Caco-2 (cell line): ENCODE data around the gene FANCC. TPM values are rescaled to one million over a fixed set of nuclear protein-coding genes. Genes with fewer than 3 reads are reported as not detected.
A peak's percentile ranks its signal among the peaks of the same experiment; 100 is the strongest.

Experiments used
- BruUV-seq: library from RNA; stranded (reverse); fragments of 400-500 nt; replicated peaks from 2 replicates; lab custom pipeline; 2021; lab: Mats Ljungman, UMichigan
- CTCF ChIA-PET: fragments of 300-600 bp; sonication (Branson Sonifier 250); formaldehyde crosslinking; loops from one replicate; lab custom pipeline; 2022; ENCODE audit warnings: antibody characterized with exemption; lab: Charles Lee
- POLR2A ChIA-PET: fragments of 300-600 bp; sonication (Branson Sonifier 250); formaldehyde crosslinking; loops from one replicate; lab custom pipeline; 2022; ENCODE audit warnings: antibody characterized with exemption; lab: Charles Lee
- DNase-seq, 2 experiments: peaks; one replicate each; pipeline versions ENCODE4 v3.0.0 to v3.0.0-alpha.2; 2020 to 2022
- H3K27me3 ChIP-seq: replicated peaks from 2 replicates; pipeline ENCODE4 v1.6.0; 2011; ENCODE audit warnings: low read length; ENCODE audit not compliant: control insufficient read depth, insufficient read depth
- H3K36me3 ChIP-seq: 2 replicates; pipeline ENCODE4 v1.5.1; 2011; ENCODE audit warnings: low read length; ENCODE audit not compliant: control insufficient read depth, insufficient read depth
- H3K4me1 ChIP-seq: fragments of 250-450 bp; sonication (Bioruptor Pico); 2 replicates; pipeline ENCODE4 v1.5.1; 2020; ENCODE audit warnings: mild to moderate bottlenecking
- H3K4me3 ChIP-seq: 2 replicates; pipeline ENCODE4 v1.5.1; 2011; ENCODE audit warnings: low read depth, mild to moderate bottlenecking, control low read depth, low read length
- H3K9me3 ChIP-seq: fragments of 250-450 bp; sonication (Bioruptor Pico); 2 replicates; pipeline ENCODE4 v1.5.1; 2020; ENCODE audit warnings: mild to moderate bottlenecking, moderate library complexity
- H3K27ac Mint-ChIP-seq: one replicate; pipeline ENCODE4 v1.8.0; 2022; ENCODE audit warnings: mixed read lengths; ENCODE audit not compliant: unreplicated experiment
- H3K27me3 Mint-ChIP-seq: one replicate; pipeline ENCODE4 v1.8.0; 2022; ENCODE audit warnings: mixed read lengths; ENCODE audit not compliant: insufficient read depth, unreplicated experiment
- H3K36me3 Mint-ChIP-seq: one replicate; pipeline ENCODE4 v1.8.0; 2022; ENCODE audit warnings: mild to moderate bottlenecking, mixed read lengths; ENCODE audit not compliant: insufficient read depth, unreplicated experiment
- H3K4me1 Mint-ChIP-seq: one replicate; pipeline ENCODE4 v1.8.0; 2022; ENCODE audit warnings: low read depth, mixed read lengths; ENCODE audit not compliant: unreplicated experiment
- H3K4me3 Mint-ChIP-seq: one replicate; pipeline ENCODE4 v1.8.0; 2022; ENCODE audit warnings: mild to moderate bottlenecking, moderate library complexity, mixed read lengths; ENCODE audit not compliant: unreplicated experiment
- H3K9me3 Mint-ChIP-seq: one replicate; pipeline ENCODE4 v1.8.0; 2022; ENCODE audit warnings: mixed read lengths; ENCODE audit not compliant: unreplicated experiment
- intact Hi-C: fragments of 100-400 bp; cut with micrococcal nuclease; formaldehyde crosslinking; loops from one replicate; pipeline ENCODE4 v1.10.0; 2022; ENCODE audit not compliant: unreplicated experiment
- total RNA-seq: library from RNA; stranded (reverse); gene quantifications from 2 replicates; pipeline ENCODE4 v1.2.3, GENCODE V29; 2022
- TF ChIP-seq, protein P1 (sequence below), 2 experiments: fragments of 200-600 bp in 1 of 2; IDR thresholded peaks; 1 replicate in 1 of 2; 2 replicates in 1 of 2; pipeline versions ENCODE4 v1.5.1 to v1.8.0; 2011 to 2022; ENCODE audit warnings: antibody characterized with exemption in 1 of 2, control low read depth in 1 of 2, inconsistent platforms in 1 of 2, low read depth in 1 of 2, low read length in 1 of 2, mild to moderate bottlenecking in 1 of 2, moderate library complexity in 1 of 2; ENCODE audit not compliant: insufficient read depth in 1 of 2, severe bottlenecking in 1 of 2, unreplicated experiment in 1 of 2

FANCC gene
- total RNA-seq, 1 experiment from 2014 or later = 29.2 TPM

DNA sequence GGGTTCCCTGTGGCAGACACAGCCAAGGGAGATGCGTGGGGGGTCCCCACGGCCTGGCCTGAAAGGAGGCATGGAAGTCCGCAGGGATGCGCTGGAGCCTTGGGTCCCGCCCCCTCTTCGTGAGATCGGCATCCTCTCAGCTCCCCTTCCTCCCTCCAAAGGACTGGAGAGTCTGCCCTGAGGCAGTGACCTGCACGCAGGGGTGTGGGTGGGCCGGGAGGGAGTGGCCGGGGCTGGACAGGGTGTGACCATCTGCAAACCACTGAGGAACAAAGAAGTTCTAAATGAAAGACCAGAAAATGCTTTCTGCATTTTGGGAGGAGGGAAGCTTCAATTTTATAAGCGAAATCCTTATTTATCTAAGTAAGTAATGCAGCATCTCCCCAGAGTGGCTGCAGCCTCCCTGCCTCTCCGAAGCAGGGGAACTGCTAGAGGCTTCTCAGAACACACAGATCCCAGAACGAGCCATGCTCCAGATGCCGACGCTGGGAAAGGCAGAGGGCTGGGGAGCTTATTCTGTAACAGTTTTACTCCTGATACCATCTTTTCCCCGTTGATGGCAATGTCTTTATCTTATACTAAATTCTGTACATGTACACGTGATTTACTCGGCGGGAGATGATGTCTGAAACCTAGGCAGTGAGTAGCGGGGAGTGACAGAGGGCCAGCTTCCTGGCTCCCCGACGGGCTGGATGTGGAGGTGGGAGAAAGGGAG, 221.7 kb downstream of the FANCC start:
- Histone ChIP-seq H3K36me3 (no peaks in the 10 kb centered on the region), H3K27me3 (no peaks in the 10 kb centered on the region), H3K4me1 (peaks cover 37% of the 10 kb centered on the region), H3K4me3 (no peak overlapping the region), H3K9me3 (no peaks in the 10 kb centered on the region)
- Mint-ChIP-seq H3K4me1 (peaks cover 26% of the 10 kb centered on the region), H3K9me3 (no peaks in the 10 kb centered on the region), H3K27me3 (no peaks in the 10 kb centered on the region), H3K27ac (peak overlapping the region; percentile 22), H3K4me3 (no peak overlapping the region), H3K36me3 (peaks cover 69% of the 10 kb centered on the region)
- no TSS peak for BruUV-seq
- CTCF ChIA-PET = no interaction called here
- no peak for DNase-seq
- TF ChIP-seq, protein P1, sequence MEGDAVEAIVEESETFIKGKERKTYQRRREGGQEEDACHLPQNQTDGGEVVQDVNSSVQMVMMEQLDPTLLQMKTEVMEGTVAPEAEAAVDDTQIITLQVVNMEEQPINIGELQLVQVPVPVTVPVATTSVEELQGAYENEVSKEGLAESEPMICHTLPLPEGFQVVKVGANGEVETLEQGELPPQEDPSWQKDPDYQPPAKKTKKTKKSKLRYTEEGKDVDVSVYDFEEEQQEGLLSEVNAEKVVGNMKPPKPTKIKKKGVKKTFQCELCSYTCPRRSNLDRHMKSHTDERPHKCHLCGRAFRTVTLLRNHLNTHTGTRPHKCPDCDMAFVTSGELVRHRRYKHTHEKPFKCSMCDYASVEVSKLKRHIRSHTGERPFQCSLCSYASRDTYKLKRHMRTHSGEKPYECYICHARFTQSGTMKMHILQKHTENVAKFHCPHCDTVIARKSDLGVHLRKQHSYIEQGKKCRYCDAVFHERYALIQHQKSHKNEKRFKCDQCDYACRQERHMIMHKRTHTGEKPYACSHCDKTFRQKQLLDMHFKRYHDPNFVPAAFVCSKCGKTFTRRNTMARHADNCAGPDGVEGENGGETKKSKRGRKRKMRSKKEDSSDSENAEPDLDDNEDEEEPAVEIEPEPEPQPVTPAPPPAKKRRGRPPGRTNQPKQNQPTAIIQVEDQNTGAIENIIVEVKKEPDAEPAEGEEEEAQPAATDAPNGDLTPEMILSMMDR (IDR thresholded peaks at IDR 0.05; ENCODE audit: insufficient read depth in 1 of 2, low read depth in 1 of 2, low read length in 1 of 2, severe bottlenecking in 1 of 2, unreplicated experiment in 1 of 2) = no peak
- POLR2A ChIA-PET = no interaction called here
- intact Hi-C loops = no loop called here

DNA sequence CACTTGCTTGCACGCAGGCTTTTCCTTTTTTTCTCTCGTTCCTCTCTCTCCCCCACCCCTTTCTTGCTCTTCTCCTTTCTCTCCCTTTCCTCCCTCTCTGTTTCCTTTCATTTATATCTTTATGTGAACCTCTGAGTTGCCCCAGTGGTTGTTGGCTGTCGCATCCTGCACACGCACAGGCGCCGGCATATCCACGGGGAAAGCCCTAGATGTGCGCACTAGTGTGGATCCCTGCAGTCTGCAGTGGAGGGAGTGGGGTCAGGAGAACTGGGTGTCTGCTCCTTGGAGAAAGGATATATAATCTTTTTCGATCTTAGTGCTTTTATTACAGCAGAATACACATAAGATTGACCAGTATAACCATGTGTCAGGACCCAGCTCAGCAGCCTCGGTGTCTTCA, 223.5 kb downstream of the FANCC start:
- TF ChIP-seq, protein P1 (IDR thresholded peaks at IDR 0.05; ENCODE audit: insufficient read depth in 1 of 2, low read depth in 1 of 2, low read length in 1 of 2, severe bottlenecking in 1 of 2, unreplicated experiment in 1 of 2) = no peak
- peak overlapping the region; percentile 58 for H3K27ac Mint-ChIP-seq
- H3K27me3 ChIP-seq = no peaks in the 10 kb centered on the region
- H3K4me1 ChIP-seq = peaks cover 31% of the 10 kb centered on the region
- BruUV-seq = no TSS peak
- intact Hi-C loops = no loop called here
- H3K9me3 ChIP-seq = no peaks in the 10 kb centered on the region
- ChIA-PET POLR2A (no interaction called here), CTCF (no interaction called here)
- H3K4me1 Mint-ChIP-seq = peaks cover 26% of the 10 kb centered on the region
- no peak overlapping the region for H3K4me3 Mint-ChIP-seq
- H3K36me3 ChIP-seq = peaks cover 3% of the 10 kb centered on the region; the same call in 1 of the 2 replicates
- H3K36me3 Mint-ChIP-seq = peaks cover 67% of the 10 kb centered on the region
- no peaks in the 10 kb centered on the region for H3K9me3 Mint-ChIP-seq
- H3K27me3 Mint-ChIP-seq = no peaks in the 10 kb centered on the region
- DNase-seq = no peak
- H3K4me3 ChIP-seq = no peak overlapping the region

DNA sequence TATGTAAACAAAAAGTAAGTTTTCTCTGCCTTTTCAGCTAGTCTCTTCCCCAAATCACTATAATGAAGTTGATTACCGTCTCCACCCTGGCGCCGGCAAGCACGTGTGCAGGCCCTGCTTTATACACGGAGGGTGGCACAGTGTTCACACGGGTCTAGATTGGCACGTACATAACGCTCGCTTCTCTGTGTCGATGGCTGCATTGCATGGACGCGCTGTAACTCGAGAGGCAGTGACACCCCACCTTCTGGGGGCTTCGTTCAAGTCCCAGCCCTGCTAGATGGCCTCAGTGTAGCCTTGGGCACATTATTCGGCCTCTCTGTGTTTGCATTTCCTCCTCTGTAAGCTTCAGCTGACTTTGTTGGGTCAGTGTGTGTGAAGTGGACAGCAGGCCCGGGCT, 223.9 kb downstream of the FANCC start:
- Histone ChIP-seq H3K9me3 (no peaks in the 10 kb centered on the region), H3K4me3 (no peak overlapping the region), H3K4me1 (peaks cover 31% of the 10 kb centered on the region), H3K36me3 (peaks cover 3% of the 10 kb centered on the region; the same call in 1 of the 2 replicates), H3K27me3 (no peaks in the 10 kb centered on the region)
- Mint-ChIP-seq H3K27me3 (no peaks in the 10 kb centered on the region), H3K27ac (peak overlapping the region; percentile 58), H3K36me3 (peaks cover 68% of the 10 kb centered on the region), H3K9me3 (no peaks in the 10 kb centered on the region), H3K4me3 (no peak overlapping the region), H3K4me1 (peaks cover 27% of the 10 kb centered on the region)
- BruUV-seq = no TSS peak
- CTCF ChIA-PET = interaction anchor here (1.2 kb wide), 1 partner anchor 34 kb away, joined by 4 read pairs; no protein-coding TSS in a partner anchor
- POLR2A ChIA-PET = no interaction called here
- TF ChIP-seq, protein P1 (IDR thresholded peaks at IDR 0.05; ENCODE audit: insufficient read depth in 1 of 2, low read depth in 1 of 2, low read length in 1 of 2, severe bottlenecking in 1 of 2, unreplicated experiment in 1 of 2) = no peak
- intact Hi-C loops = no loop called here
- no peak for DNase-seq
